Hematopoietic multipotent progenitor cell (in vitro differentiated cells): ENCODE data around the gene CNTNAP1. TPM values are rescaled to one million over a fixed set of nuclear protein-coding genes. Genes with fewer than 3 reads are reported as not detected.
"Not testable (repeated sequence)": the region's sequence is repeated elsewhere in the genome, so short reads cannot be mapped to it uniquely, and the experiment has no call there.

Experiments
- DNase-seq, 3 donors: peaks; one replicate each; pipeline ENCODE4 v3.0.0-alpha.2; 2011 to 2015; ENCODE audit warnings: low read depth in 2 of 3, low spot score in 2 of 3
- small RNA-seq: library from RNA; depleted of rRNA; stranded (forward); fragments of <200 nt; gene quantifications from one replicate; pipeline ENCODE3, GENCODE V24; 2012
- total RNA-seq: library from RNA; depleted of rRNA; stranded (reverse); fragments of >200 nt; gene quantifications from one replicate; pipeline ENCODE4 v1.2.3, GENCODE V29; 2012

CNTNAP1 gene
- total RNA-seq, 1 donor = 0.81 TPM

DNA sequence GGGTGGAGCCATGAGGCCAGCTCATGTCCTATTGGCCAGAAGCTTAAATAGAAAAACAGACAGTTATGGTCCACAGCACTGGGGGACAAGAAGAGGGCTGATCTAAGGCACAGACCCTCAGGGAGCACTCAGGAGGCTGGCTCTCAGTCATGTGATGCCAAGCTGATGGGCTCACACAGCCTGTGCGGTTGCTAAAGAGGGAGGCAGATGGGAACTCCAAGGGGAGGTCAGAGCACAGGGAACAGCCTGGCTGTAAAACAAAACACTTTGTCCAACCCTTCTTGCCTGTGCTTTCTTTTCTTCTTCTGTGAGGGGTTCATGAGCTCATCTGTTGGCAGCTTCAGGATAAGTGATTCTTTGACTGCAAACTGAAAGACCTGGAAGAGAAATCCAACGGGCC lies 27.2 kb downstream of the CNTNAP1 start:
- DNase-seq = no peak

GRCh38 chr17:42720996-42721583 lies 38.8 kb downstream of the CNTNAP1 start:
- DNase-seq = peak in 2 of 3 donors; percentile 65 to 82

GRCh38 chr17:42723636-42724035 lies 41.3 kb downstream of the CNTNAP1 start:
- DNase-seq = no peak

GRCh38 chr17:42725143-42725542 lies 42.8 kb downstream of the CNTNAP1 start:
- no peak for DNase-seq

GRCh38 chr17:42740699-42741098 lies 58.4 kb downstream of the CNTNAP1 start:
- DNase-seq = no peak

DNA sequence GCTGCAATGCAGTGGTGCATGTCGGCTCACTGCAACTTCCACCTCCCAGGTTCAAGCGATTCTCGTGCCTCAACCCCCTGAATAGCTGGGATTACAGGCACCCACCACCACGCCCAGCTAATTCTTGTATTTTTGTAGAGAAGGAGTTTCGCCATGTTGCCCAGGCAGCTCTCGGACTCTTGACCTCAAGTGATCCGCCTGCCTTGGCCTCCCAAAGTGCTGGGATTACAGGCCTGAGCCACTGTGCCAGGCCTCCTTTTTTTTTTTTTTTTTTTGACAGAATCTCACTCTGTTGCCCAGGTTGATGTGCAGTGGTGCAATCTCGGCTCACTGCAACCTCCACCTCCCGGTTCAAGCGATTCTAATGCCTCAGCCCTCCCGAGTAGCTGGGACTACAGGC lies 60.6 kb downstream of the CNTNAP1 start:
- not testable (repeated sequence) for DNase-seq

- DNase-seq = no peak
These were observed 61.4 kb downstream of the CNTNAP1 start for GRCh38 chr17:42743595-42744282.

DNA sequence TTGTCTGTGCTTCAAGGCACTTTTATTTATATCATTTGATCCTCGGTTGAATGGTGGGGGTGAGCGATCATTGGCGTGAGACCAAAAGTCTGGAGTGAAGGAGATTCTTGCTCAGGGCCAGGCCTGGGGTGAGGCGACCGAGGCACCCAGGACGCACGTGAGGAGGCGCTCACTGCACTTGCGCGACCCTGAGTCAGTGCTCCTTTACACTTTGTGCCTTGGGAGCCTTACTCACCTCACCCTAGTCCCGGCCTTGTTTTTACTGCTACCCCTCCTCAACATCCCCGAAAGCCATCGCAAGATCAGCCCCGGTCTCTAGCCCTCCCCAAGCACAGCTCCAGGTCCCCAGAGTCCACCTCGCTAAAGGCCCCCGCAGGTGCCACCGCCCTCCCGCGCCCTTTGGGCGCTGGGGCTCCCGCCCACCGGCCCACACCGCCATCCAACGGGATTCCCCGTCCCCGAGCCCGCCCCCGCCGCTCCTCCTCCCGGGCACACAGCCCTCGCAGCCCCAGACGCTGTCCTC lies 62.0 kb downstream of the CNTNAP1 start:
- peak in 2 of 3 donors; percentile 24 to 39 for DNase-seq

DNA sequence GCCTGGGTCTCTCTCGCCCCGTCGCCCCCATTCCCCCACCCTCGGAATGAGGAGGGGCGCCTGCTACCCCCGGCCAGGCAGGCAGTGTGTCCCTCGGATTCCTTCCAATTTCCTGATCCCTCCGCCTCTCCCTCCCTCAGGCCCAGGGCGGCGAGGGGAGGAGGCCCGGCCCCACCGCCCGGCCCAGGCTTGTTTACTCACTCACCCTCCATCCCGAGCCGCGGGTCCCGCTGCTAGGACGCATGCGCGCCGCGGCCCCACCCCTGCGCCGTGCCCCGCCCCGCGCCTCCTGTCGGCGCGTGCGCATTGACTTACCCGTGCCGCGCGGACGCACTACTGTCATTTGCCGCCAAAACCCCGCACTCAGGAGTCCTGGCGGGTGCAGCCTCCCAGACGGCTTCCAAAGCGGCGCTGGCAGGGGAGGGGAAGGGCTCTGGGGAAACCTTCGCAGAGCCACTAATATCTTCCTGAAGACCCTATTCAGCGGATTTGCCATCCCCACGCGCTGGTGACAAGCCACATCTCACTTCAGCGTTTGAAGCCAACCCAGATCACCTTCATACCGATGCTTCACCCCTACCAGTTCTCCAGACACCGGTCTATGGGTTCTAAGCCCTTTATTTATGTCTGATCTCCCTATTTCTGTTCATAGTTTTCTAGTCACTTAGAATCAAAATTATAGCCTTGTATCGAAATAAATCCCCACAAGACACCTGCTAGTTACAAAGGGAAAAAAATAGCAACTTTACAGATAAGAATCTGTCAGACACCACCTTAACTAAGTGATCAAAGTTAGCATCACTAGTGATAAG lies 62.7 kb downstream of the CNTNAP1 start, which contains the start of gene EZH1:
Gene EZH1, minus strand, starts transcription at position 235 of the 812 bp plus-strand sequence. CDS start 16,099 bp downstream, outside the sequence.
- peak; percentile 83 to 93 (median 90) for DNase-seq

DNA sequence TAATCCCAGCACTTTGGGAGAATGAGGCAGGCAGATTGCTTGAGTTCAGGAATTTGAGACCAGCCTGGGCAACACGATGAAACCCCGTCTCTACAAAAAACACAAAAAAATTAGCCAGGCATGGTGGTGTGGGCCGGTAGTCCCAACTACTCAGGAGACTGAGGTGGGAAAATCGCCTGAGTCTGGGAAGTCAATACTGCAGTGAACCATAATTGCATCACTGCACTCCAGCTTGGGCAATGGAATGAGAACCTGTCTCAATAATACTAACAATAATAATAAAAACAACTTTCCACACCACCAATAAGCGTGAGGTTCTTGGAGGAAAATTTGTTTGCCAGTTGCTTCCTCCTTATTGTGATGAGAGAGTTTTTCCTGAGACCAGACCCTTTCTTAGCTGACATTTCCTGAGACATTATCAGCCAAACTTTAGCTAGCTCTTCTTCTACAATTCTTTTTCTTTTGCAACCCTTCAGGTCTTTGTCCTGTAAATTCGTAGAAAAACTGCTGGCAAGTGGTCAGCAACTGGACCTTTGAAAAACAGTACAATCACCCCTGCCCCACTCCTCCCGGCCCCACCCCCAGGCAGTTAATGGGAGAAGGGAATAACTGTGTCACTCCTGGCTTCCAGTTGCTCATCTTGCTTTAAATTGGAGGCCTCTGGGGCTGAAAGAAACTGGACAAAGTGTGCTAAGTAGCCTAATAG lies 66.0 kb downstream of the CNTNAP1 start:
- no peak for DNase-seq

GRCh38 chr17:42748908-42749798 lies 66.8 kb downstream of the CNTNAP1 start:
- DNase-seq = no peak

Small RNA genes lying within 50 kb of the gene (small RNA-seq; reads per million reads assigned to genes)
- gene MIR6780A = not detected

Other genes starting within 250 kb of the CNTNAP1 start
- 67.6 TPM for gene ATP6V0A1, start 223.7 kb upstream of the CNTNAP1 start, total RNA-seq
- 29.4 TPM for gene NAGLU, start 146.3 kb upstream of the CNTNAP1 start, total RNA-seq
- gene HSD17B1, start 129.6 kb upstream of the CNTNAP1 start, total RNA-seq = 1.3 TPM
- gene COASY, start 120.4 kb upstream of the CNTNAP1 start, total RNA-seq = 31.2 TPM
- gene MLX, start 115.4 kb upstream of the CNTNAP1 start, total RNA-seq = 24.2 TPM
- 1.3 TPM for gene PSMC3IP, start 104.8 kb upstream of the CNTNAP1 start, total RNA-seq
- 72.2 TPM for gene RETREG3, start 73.2 kb upstream of the CNTNAP1 start, total RNA-seq
- 25.3 TPM for gene TUBG1, start 72.8 kb upstream of the CNTNAP1 start, total RNA-seq
- 5.4 TPM for gene TUBG2, start 23.2 kb upstream of the CNTNAP1 start, total RNA-seq
- 0.27 TPM for gene PLEKHH3, start 5.5 kb upstream of the CNTNAP1 start, total RNA-seq
- 1.1 TPM for gene CCR10, start 688 bp upstream of the CNTNAP1 start, total RNA-seq
- 35.8 TPM for gene EZH1, start 62.5 kb downstream of the CNTNAP1 start, total RNA-seq
- 0.27 TPM for gene RAMP2, start 78.7 kb downstream of the CNTNAP1 start, total RNA-seq
- gene VPS25, start 90.9 kb downstream of the CNTNAP1 start, total RNA-seq = 45.5 TPM
- under 0.01 TPM for gene WNK4, start 98.1 kb downstream of the CNTNAP1 start, total RNA-seq
- gene COA3, start 116.2 kb downstream of the CNTNAP1 start, total RNA-seq = 56.6 TPM
- gene CNTD1, start 116.3 kb downstream of the CNTNAP1 start, total RNA-seq = under 0.01 TPM
- gene BECN1, start 141.8 kb downstream of the CNTNAP1 start, total RNA-seq = 67.9 TPM
- 39.0 TPM for gene PSME3, start 150.9 kb downstream of the CNTNAP1 start, total RNA-seq
- gene AOC2, start 162.0 kb downstream of the CNTNAP1 start, total RNA-seq = 1.3 TPM
- gene AOC3, start 168.7 kb downstream of the CNTNAP1 start, total RNA-seq = 0.27 TPM
- gene G6PC1, start 218.3 kb downstream of the CNTNAP1 start, total RNA-seq = not detected